HL-60/S4 (cell line): Measurements from ENCODE around the gene PPP3R1.

ENCODE experiments used
- in situ Hi-C: fragments of 300-500 bp; cut with MboI; formaldehyde crosslinking; loops from 2 replicates; pipeline ENCODE4 v1.14.3; 2022; ENCODE audit warnings: low sequenced_read_pairs

Gene PPP3R1

GRCh38 chr2:68236103-68236734, 16.1 kb downstream of the PPP3R1 start:
- in situ Hi-C loops, result no loop called here

DNA sequence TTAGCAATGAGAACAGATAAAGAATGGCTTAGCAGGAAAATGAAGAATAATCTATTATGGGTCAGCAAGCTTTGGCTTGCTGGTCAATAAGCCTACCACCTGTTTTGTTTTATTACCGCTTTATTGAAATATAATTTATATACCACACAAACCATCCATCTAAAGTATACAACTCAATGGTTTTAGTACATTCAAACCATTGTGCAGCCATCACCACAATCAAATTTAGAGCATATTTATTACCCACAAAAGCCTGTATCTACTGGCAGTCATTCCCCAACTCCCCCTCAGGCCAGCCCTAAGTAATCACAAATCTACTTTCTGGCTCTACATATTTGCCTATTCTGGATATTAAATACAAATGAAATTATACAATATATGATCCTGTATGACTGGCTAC, 17.2 kb downstream of the PPP3R1 start:
- in situ Hi-C loops, result no loop called here

- in situ Hi-C loops, result no loop called here
Measured at GRCh38 chr2:68234405-68234804, 17.9 kb downstream of the PPP3R1 start.

- in situ Hi-C loops, result no loop called here
Measured at GRCh38 chr2:68231061-68231372, 21.3 kb downstream of the PPP3R1 start.

- in situ Hi-C loops, result no loop called here
Measured at GRCh38 chr2:68230241-68231060, 21.9 kb downstream of the PPP3R1 start.

- in situ Hi-C loops, result no loop called here
Measured at GRCh38 chr2:68226794-68227193, 25.5 kb downstream of the PPP3R1 start.

GRCh38 chr2:68225119-68225632, 27.2 kb downstream of the PPP3R1 start:
- in situ Hi-C loops, result no loop called here

GRCh38 chr2:68223419-68223818, 28.9 kb downstream of the PPP3R1 start:
- in situ Hi-C loops, result no loop called here

DNA sequence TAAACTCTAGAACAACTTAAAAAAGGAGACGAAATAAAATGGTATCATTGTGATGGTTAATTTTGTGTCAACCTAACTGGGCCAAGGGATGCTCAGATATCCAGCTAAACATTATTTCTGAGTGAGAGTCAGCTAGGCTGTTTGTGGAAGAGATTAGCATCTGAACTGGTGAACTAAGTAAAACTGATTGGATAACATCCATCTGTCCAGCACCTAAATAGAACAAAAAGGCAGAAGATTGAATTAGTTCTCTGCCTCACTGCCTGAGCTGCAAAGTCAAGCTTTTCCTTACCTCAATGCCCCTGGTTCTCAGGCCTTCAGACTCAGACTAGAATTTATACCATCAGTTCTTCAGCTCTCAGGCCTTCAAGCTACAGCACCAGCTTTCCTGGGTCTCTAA, 30.0 kb downstream of the PPP3R1 start:
- in situ Hi-C loops, result no loop called here

- in situ Hi-C loops, result no loop called here
Measured at GRCh38 chr2:68218343-68218901, 33.9 kb downstream of the PPP3R1 start.

- in situ Hi-C loops, result no loop called here
Measured at GRCh38 chr2:68217729-68218128, 34.6 kb downstream of the PPP3R1 start.

DNA sequence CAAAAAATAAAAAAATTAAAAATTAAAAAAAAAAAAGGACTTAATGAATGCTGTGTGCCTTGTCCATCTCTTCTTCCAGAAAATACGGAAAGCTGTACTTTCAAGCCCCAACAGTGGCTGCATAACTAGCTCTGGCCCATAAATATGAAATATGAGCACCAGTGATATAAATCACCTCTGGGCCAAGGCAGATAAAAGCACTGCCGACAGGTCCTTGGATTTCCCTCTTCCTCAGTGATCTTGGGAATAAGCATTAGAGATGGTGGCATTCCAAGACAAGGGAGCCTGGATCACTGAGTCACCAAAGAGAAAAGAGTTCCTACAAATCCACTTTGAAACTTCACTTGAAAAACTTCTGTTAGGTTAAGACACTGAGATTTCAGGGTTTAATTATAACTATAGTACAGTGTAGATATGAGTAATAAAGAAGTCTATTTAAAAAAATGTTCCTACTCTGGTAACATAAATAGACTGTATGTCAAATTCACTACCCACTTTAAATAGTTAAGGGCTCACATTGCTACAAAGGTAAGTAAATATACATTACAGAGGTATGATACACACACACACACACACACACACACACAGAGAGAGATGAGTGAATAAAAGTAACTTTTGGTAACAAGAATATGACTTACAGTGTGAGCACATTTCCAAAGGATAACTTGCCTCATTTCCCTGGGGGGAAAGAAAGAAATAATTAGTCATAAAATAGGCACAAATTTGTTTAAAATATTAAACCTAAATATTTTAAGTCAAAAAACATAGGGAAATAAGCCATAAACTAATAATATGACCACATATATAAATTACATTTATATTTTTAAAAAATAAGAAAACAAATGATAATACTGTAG, 35.6 kb downstream of the PPP3R1 start:
- in situ Hi-C loops, result no loop called here

- in situ Hi-C loops, result no loop called here
Measured at GRCh38 chr2:68214381-68214780, 38.0 kb downstream of the PPP3R1 start.

DNA sequence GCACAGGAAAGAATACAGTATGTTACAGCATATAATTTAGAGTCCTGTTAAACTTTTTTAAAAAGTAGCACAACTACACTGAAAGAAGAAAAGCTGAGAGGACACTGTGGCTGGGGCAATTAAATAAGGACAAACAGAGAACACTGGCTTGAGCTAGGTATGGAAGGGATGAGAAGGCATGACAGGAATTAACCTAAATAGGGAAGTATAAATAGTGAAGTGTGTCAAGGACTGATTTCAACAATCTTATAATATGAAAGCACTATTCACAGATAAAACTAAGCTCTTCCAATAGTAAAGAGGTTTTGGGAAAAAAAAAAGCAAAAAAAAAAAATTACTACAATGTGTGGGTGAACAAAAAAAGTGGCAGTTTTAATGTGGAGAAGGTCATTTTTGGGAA, 45.5 kb downstream of the PPP3R1 start:
- in situ Hi-C loops, result no loop called here

DNA sequence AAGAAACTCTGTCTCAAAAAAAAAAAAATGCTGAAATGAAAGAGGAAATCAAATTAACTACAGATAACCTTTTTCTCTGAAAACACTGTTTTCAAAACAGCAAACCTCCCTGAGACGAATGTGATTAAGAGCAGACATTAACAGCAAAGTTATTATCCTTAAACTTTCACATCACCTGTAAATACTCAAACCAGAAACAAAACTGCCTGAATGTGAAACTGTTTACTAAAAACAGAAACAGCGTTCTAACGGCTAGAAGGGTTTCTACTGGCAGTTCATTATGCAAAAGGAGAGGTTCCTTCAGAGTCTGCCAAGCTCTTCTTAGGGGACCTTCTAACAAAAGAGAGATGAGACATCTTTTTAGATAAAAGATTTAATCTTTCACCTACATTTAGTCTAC, 48.7 kb downstream of the PPP3R1 start:
- in situ Hi-C loops, result no loop called here

DNA sequence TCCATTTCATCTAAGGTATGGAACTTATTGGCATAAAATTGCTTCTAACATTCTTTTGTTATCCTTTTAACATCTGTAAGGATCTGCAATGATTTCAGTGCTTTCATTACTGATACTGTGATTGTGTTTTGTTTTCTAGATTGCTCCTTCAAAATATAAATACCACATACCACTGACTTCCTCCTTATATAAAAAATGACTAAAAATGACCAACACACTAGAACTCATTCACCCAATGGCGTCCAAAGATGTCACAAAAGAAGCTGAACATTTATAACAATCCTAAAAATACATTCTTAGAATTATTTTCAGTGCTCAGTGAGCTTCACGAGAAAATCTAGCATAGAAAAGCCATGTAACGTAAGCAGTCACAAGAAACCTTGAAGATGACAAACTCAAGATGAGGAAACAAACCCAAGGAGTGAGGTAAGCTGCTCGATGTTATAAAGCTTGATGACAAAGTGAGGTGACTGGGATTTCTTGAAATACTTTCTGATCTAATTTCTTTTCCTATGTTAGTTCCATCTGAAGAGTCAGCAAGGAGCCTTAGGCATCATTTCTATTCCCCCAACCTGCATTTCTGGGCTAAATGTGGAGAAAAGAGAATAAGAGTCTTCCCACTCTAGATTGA, 52.1 kb downstream of the PPP3R1 start:
- in situ Hi-C loops, result no loop called here

- in situ Hi-C loops, result loop anchor here (10.0 kb wide), 1 partner anchor 71 kb away; no protein-coding TSS in a partner anchor
Measured at GRCh38 chr2:68196120-68196716, 56.1 kb downstream of the PPP3R1 start.

GRCh38 chr2:68195096-68195495, 57.2 kb downstream of the PPP3R1 start:
- in situ Hi-C loops, result loop anchor here (10.0 kb wide), 1 partner anchor 70 kb away; no protein-coding TSS in a partner anchor

- in situ Hi-C loops, result loop anchor here (10.0 kb wide), 1 partner anchor 69 kb away; no protein-coding TSS in a partner anchor
Measured at GRCh38 chr2:68193787-68194372, 58.5 kb downstream of the PPP3R1 start.

- in situ Hi-C loops, result loop anchor here (10.0 kb wide), 1 partner anchor 68 kb away; no protein-coding TSS in a partner anchor
Measured at GRCh38 chr2:68193144-68193543, 59.2 kb downstream of the PPP3R1 start.
